IPS-NIHi11 (cell line): ENCODE measurements around the gene AIFM2.
"Not testable (repeated sequence)": the region's sequence is repeated elsewhere in the genome, so short reads cannot be mapped to it uniquely, and the experiment has no call there.

Experiments
- DNase-seq: peaks from one replicate; pipeline ENCODE4 v3.0.0; 2012; ENCODE audit warnings: mixed read lengths, low spot score

AIFM2 gene

DNA sequence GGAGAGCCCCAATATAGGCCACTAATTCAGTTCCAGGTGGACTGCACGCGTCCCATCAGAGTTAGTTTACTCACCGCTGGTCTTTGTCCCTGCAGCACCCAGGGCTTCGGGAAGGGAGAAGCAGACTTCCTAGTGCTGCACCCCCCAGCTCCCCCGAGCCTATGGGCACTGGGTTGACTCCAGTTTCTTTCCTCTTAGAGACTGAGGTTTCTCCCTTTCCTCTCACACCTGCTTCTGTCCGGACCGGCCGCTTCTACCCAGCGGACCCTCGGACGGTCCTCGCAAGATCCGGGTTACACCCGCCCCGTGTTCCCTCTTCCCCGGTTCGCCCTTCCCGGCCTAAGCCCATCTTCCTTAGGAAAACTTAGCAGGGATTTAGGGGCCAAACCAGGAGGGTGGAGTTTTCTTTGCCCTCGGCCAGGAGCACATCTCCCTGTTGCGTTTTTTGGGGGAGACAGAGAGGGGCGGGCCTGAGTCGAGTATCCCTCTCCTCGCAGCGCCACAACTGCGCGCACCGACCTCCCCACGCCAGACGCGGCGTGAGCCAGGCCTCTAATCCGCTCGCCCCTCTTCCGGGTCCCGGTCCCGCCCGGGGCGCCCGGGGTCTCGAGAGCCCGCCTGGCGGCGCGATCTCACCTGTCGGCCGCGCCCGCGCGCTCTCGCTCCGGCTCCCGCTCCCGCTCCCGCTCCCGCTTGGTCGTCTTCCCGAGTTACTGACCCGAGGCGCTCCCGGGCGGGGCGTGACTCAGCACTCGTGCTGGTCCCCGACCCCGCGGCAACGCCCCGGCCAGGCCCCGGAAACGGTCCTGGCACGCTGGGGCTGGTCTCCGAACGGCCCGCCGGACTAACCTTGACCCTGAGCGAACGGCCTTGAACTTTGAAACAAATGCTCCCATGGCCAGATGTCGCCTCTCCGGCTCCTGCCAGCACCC is at the start of gene AIFM2:
AIFM2 (minus strand) TSS at position 728 of the 932 bp plus-strand sequence. CDS start 8,741 bp downstream, outside the sequence.
- peak; percentile 91 for DNase-seq

- DNase-seq, result not testable (repeated sequence)
Observed at GRCh38 chr10:70179209-70179608, 46.6 kb upstream of the AIFM2 start.

DNA sequence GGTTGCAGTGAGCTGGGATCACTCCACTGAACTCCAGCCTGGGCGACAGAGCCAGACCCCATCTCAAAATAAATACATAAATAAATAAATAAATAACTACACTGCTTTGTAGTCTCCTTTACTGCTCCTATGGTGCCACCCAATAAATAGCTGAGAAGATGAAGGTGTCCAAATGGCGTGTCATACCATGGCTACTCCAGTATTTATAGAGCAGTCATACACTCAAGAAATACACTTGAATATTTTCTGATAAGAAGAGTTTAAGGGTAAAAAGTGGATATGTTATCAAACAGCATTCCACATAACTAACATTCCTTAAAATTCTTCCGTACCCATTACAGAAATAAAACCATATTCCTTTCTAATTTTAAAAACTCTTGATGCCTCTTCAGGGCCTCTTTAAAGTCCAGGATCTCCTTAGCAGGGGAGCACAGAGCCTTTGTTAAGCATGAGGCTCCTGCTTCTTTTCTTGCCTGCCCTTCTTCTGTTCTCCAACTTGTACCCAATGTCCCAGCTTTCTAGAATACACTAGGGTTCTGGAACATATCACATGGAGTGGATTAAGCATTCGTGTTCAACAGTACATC is 45.6 kb upstream of the AIFM2 start:
- no peak for DNase-seq

- no peak for DNase-seq
Observed at GRCh38 chr10:70176441-70176840, 43.8 kb upstream of the AIFM2 start.

DNA sequence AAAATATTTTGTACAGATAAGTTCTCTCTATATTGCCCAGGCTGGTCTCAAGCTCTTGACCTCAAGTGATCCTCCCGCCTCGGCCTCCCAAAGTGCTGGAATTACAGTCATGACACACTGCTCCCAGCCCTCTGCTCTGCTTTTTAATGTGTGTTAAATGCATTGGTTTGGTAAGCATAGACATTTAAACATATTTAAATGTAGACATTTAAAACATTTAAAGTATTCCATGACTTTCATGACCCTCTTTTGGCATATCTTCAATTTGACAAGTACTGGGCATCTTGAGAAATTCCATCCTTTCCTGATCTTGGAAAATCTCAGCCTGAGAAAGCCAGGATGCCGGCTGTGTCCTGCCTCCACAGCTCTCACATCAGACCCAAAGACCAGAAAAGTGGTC is 42.9 kb upstream of the AIFM2 start:
- DNase-seq, result no peak

- DNase-seq, result peak; percentile 16
Observed at GRCh38 chr10:70174058-70174741, 41.6 kb upstream of the AIFM2 start.

GRCh38 chr10:70169649-70170364 is 37.2 kb upstream of the AIFM2 start:
- peak; percentile 31 for DNase-seq

GRCh38 chr10:70169011-70169410 is 36.4 kb upstream of the AIFM2 start:
- DNase-seq, result no peak

DNA sequence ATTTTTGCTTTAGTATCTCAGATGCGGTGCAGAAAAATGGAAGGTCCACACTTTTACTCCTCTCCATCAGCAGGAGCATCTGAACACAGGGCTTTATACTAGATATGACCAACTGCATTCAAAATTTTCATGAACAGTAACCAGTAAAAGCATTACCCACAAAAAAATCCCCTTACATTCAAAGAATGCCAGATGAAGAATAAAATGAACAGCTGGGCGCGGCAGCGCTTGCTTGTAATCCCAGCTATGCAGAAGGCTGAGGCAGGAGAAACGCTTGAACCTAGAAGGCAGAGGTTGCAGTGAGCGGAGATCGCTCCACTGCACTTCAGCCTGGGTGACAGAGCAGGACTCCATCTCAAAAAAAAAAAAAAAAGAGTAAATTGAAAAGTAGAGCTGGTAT is 34.6 kb upstream of the AIFM2 start:
- no peak for DNase-seq

DNA sequence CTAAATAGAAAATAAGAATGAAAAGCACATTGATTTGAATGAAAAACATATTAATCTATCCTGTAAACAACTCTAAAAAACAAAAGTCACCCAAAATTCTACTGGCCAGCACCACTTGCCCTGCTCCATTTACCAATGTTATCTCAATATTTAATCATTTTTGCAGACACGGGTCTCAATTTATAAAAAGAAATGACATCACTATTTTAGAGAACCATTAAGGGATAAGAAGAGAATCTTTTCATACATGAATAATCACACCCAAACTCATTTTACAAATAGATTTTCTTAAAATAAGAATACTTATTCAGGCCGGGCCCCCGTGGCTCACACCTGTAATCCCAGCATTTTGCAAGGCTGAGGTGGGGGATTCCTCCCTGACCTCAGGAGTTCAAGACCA is 33.8 kb upstream of the AIFM2 start:
- no peak for DNase-seq

DNA sequence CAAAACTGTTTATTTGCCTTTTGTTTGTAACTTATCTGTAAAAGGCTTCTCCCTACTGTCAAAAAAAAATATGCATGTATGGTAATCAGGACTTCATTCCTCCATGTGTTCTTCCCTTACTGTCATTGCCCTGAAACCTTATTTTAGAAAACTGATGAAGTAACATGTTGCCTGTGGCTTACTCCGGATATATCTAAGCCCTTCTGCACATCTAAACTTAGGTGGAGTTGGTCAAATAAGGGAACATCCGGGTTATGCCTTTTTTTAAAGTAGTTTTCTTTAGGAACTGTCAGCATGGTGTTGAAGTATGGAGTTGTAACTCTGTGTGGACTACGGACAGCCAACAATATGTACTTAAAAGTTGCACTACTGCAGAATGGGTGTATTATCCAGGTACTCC is 31.5 kb upstream of the AIFM2 start:
- no peak for DNase-seq

GRCh38 chr10:70163448-70163847 is 30.8 kb upstream of the AIFM2 start:
- DNase-seq, result no peak

GRCh38 chr10:70162892-70163201 is 30.2 kb upstream of the AIFM2 start:
- no peak for DNase-seq

DNA sequence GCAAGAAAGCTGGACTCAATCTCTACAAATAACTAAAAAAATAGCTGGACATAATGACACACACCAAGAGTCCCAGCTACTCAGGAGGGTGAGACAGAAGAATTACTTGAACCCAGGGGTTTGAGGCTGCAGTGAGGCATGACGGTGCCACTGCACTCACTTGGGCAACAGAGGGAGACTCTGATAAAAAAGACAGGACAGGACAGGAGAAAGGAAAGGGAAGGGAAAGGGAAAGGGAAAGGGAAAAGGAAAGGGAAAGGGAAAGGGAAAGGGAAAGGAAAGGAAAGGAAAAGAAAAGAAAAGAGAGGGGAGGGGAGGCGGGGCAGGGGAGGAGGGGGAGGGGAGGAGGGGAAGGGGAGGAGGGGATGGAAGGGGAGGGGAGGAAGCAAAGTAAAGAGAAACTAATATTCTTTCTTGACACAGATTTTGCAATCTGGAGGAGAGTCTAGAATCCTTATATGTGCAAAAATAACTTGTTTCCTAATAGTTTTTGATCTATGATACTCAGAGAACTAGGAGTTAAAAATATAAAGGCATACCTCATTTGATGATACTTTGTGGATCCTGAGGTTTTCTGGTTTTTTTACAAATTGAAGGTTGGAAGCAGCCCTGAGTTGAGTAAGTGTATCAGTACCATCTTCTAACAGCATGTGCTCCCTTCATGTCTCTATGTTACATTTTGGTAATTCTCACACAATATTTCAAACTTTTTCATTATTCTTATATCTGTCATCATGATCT is 29.7 kb upstream of the AIFM2 start:
- DNase-seq, result no peak

DNA sequence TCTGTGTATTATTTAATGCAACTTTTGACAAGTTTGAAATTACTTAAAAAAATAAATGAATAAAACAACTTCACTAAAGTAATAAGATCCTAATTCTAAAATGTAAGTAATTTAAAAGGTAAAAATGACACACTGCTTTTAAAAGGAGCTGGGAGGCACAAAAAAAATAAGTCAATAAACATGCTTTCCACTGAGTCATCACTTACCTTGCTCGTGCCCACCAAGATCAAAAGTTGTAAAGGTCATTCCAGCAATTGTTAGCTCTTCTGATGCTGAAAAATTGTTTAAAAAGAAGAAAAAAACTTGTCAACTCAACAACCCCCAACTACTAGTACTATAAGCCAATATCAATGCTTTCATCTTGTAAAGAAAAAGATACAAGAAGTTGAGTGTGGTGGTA is 28.2 kb upstream of the AIFM2 start:
- DNase-seq, result no peak

DNA sequence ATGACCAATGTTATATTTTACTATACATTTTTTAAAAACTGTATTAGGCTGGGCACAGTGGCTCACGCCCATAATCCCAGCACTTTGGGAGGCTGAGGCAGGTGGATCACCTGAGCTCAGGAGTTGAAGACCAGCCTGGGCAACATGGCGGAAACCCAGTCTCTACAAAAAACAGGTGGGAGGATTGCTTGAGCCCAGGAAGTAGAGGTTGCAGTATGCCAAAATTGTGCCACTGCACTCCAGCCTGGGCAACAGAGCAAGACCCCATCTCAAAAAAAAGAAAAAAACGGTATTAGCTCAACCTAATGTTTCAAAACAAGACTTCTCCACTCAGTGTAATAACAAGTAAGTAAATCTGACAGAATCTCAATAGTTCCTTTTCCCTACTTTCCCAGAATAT is 26.7 kb upstream of the AIFM2 start:
- not testable (repeated sequence) for DNase-seq

- no peak for DNase-seq
Observed at GRCh38 chr10:70158113-70158512, 25.5 kb upstream of the AIFM2 start.

- no peak for DNase-seq
Observed at GRCh38 chr10:70155255-70155838, 22.7 kb upstream of the AIFM2 start.

GRCh38 chr10:70148516-70148915 is 15.9 kb upstream of the AIFM2 start:
- no peak for DNase-seq

DNA sequence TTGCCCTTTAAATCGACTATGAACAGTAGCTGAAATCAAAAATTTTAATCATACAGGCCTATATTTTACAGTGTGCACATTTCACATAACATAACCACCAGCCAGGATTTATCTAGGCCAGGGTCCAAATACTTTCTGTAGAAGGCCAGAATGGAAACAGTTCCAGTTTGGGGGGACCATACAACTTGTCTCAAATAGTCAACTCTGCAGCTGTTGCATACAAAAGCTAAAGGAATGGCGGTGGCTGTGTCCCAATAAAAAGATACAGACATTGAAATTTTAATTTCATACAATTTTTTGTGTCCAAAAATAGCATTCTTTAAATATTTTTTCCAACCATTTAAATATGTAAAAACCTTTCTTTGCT is 14.6 kb upstream of the AIFM2 start:
- DNase-seq, result no peak

- DNase-seq, result peak; percentile 99
Observed at GRCh38 chr10:70146489-70147258, 14.0 kb upstream of the AIFM2 start, which contains the start of gene TYSND1. TSS of gene TYSND1 (minus strand) at chr10:70146700. CDS start at chr10:70146586, 114 bp downstream.
